GM12878 (cell line): Measurements from ENCODE around the gene KCNMB3. TPM values are rescaled to one million over a fixed set of nuclear protein-coding genes. Genes with fewer than 3 reads are reported as not detected.
A peak's percentile ranks its signal among the peaks of the same experiment; 100 is the strongest.
"Not testable (repeated sequence)": the region's sequence is repeated elsewhere in the genome, so short reads cannot be mapped to it uniquely, and the experiment has no call there.

Experiments used
- ATAC-seq: fragments of 200-7000 bp; cut with Tn5 transposase; 3 replicates; pipeline ENCODE4 v1.9.1; 2020; ENCODE audit warnings: mild to moderate bottlenecking, moderate library complexity
- BruUV-seq: library from RNA; stranded (reverse); fragments of 400-500 nt; replicated peaks from 2 replicates; lab custom pipeline; 2021; lab: Mats Ljungman, UMichigan
- CTCF ChIA-PET: fragments of 300-600 bp; sonication (Branson Sonifier 250); formaldehyde crosslinking; extraction: SDS; loops from one replicate; lab custom pipeline; 2021; ENCODE audit warnings: inconsistent platforms; lab: Yijun Ruan, JAX
- POLR2A ChIA-PET: fragments of 350-600 bp; formaldehyde crosslinking; extraction: SDS; loops from one replicate; lab custom pipeline; 2021; ENCODE audit warnings: inconsistent platforms; lab: Charles Lee
- RAD21 ChIA-PET: fragments of 300-600 bp; sonication (Branson Sonifier 250); formaldehyde crosslinking; loops from one replicate; lab custom pipeline; 2023; ENCODE audit warnings: antibody characterized with exemption; ENCODE audit not compliant: unreplicated experiment; lab: Charles Lee
- SMC1A ChIA-PET: fragments of 300-600 bp; sonication (Branson Sonifier 250); formaldehyde crosslinking; loops from one replicate; lab custom pipeline; 2023; ENCODE audit not compliant: unreplicated experiment, uncharacterized antibody; lab: Charles Lee
- DNase-seq: peaks from one replicate; pipeline ENCODE4 v3.0.0-alpha.2; 2011; ENCODE audit warnings: low read depth, low spot score
- FAIRE-seq: peaks from 3 replicates; lab custom pipeline; 2011; peaks lifted over from hg19 to GRCh38; lab: Jason Lieb, UNC
- H2AFZ ChIP-seq: 2 replicates; pipeline ENCODE4 v1.6.0; 2011; ENCODE audit warnings: low read depth, low read length, control low read depth; ENCODE audit not compliant: control insufficient read depth
- H3K27ac ChIP-seq: 2 replicates; pipeline ENCODE4 v1.5.1; 2011; ENCODE audit warnings: control low read depth; ENCODE audit not compliant: control insufficient read depth, insufficient read depth
- H3K27me3 ChIP-seq, 2 experiments: replicated peaks in 1 of 2; 2 replicates each; pipeline versions ENCODE4 v1.6.0 to v1.6.1; 2011; ENCODE audit warnings: low read length in 1 of 2; ENCODE audit not compliant: control insufficient read depth in 2 of 2, insufficient read depth in 2 of 2
- H3K36me3 ChIP-seq, 2 experiments: 2 replicates each; pipeline ENCODE4 v1.5.1; 2011; ENCODE audit warnings: low read length in 1 of 2; ENCODE audit not compliant: control insufficient read depth in 2 of 2, insufficient read depth in 2 of 2
- H3K4me1 ChIP-seq: 2 replicates; pipeline ENCODE4 v1.6.1; 2011; ENCODE audit warnings: mild to moderate bottlenecking, low read length, moderate library complexity, mixed read lengths; ENCODE audit not compliant: control insufficient read depth, insufficient read depth
- H3K4me2 ChIP-seq: 2 replicates; pipeline ENCODE4 v1.6.0; 2011; ENCODE audit warnings: control low read depth; ENCODE audit not compliant: control insufficient read depth, insufficient read depth
- H3K4me3 ChIP-seq: fragments of 200-600 bp; sonication (generic); 2 replicates; pipeline ENCODE4 v1.5.1; 2016
- H3K79me2 ChIP-seq: 2 replicates; pipeline ENCODE4 v1.6.0; 2011; ENCODE audit warnings: low read length; ENCODE audit not compliant: control insufficient read depth, insufficient read depth
- H3K9ac ChIP-seq: 2 replicates; pipeline ENCODE4 v1.8.0; 2011; ENCODE audit warnings: low read length, control low read depth, mixed read lengths; ENCODE audit not compliant: control insufficient read depth, insufficient read depth
- H3K9me3 ChIP-seq: replicated peaks from 3 replicates; pipeline ENCODE4 v1.5.1; 2011; ENCODE audit warnings: mild to moderate bottlenecking, low read length; ENCODE audit not compliant: control insufficient read depth, insufficient read depth
- H4K20me1 ChIP-seq: 2 replicates; pipeline ENCODE4 v1.6.0; 2011; ENCODE audit not compliant: control insufficient read depth, insufficient read depth
- ATF3 ChIP-seq: IDR thresholded peaks from 2 replicates; pipeline ENCODE4 v1.6.1; 2011; ENCODE audit warnings: low read depth, mild to moderate bottlenecking, low read length, moderate library complexity, borderline replicate concordance; ENCODE audit errors: extremely low read depth
- EED ChIP-seq: sonication (generic); IDR thresholded peaks from 2 replicates; pipeline ENCODE4 v1.6.1; 2016; ENCODE audit warnings: antibody characterized with exemption, low read depth
- MEF2A ChIP-seq: IDR thresholded peaks from 2 replicates; pipeline ENCODE4 v1.6.1; 2011; ENCODE audit warnings: low read depth, mild to moderate bottlenecking, low read length, moderate library complexity; ENCODE audit not compliant: insufficient read depth
- WGBS: methylation state at CpG from one replicate; pipeline ENCODE4 v1.1.6; 2016; ENCODE audit warnings: low lambda C conversion rate; ENCODE audit not compliant: insufficient replicate concordance, insufficient coverage; ENCODE audit errors: missing lambda C conversion rate; 5-methylcytosine and 5-hydroxymethylcytosine counted together
- in situ Hi-C: fragments of 300-500 bp; cut with MboI; formaldehyde crosslinking; loops from 9 replicates; pipeline ENCODE4 v1.14.3; 2018; ENCODE audit warnings: mixed read lengths
- intact Hi-C: fragments of 100-400 bp; cut with micrococcal nuclease; formaldehyde crosslinking; loops from one replicate; pipeline ENCODE4 v1.14.2; 2022; ENCODE audit not compliant: unreplicated experiment
- polyA plus RNA-seq, 11 experiments: library from polyadenylated mRNA; depleted of rRNA in 4 of 11; unstranded in 6 of 11; stranded (reverse) in 5 of 11; fragments of >200 nt; fragmentation: Nextera tagmentation in 4 of 11; fragmentation: Illumina TruSeq in 1 of 11; extraction: Ambion mirVana in 4 of 11; extraction: Trizol in 1 of 11; gene quantifications; 1 replicate in 1 of 11; 2 replicates in 10 of 11; pipeline versions ENCODE4 v1.2.1 to v1.2.3, GENCODE V29; 2011 to 2016; ENCODE audit warnings: inconsistent platforms in 2 of 11, missing spikeins in 2 of 11, low read depth in 1 of 11
- total RNA-seq, 4 experiments: library from RNA; depleted of rRNA in 3 of 4; stranded (reverse); fragments of >200 nt in 3 of 4; fragmentation: Illumina TruSeq in 1 of 4; extraction: Trizol in 1 of 4; gene quantifications; 2 replicates each; pipeline versions ENCODE4 v1.2.1 to v1.2.3, GENCODE V29; 2013 to 2021

The KCNMB3 gene
- total and polyA plus RNA-seq, 10 of the 15 experiments (the other 5 are each of a cell fraction or from before 2014, with no cell fraction given): 0.20 to 4.6 (median 2.2) TPM

GRCh38 chr3:179260949-179261765 is 10.2 kb upstream of the KCNMB3 start (continued):
- no peak for TF ChIP-seq ATF3
- no peak for TF ChIP-seq MEF2A
- no peak for TF ChIP-seq EED
- TF ChIP-seq, all 136 proteins: peak for 28

GRCh38 chr3:179259959-179260756 is 9.2 kb upstream of the KCNMB3 start:
- RAD21 ChIA-PET, H3K79me2 ChIP-seq, H4K20me1 ChIP-seq, H3K9me3 ChIP-seq, H3K27ac ChIP-seq, POLR2A ChIA-PET, H3K27me3 ChIP-seq, H3K36me3 ChIP-seq, H2AFZ ChIP-seq, H3K9ac ChIP-seq, DNase-seq, H3K4me1 ChIP-seq, FAIRE-seq, in situ Hi-C loops, ATAC-seq: not testable (repeated sequence)
- SMC1A ChIA-PET: interaction anchor here (1.2 kb wide), 2 partner anchors 11 to 66 kb away, joined by 3 read pairs; no protein-coding TSS in a partner anchor
- CTCF ChIA-PET: interaction anchor here (1.0 to 1.8 kb wide), 2 partner anchors 167 to 191 kb away, joined by 3 to 7 read pairs; no protein-coding TSS in a partner anchor
- peak overlapping the region; percentile 62 for H3K4me2 ChIP-seq
- H3K4me3 ChIP-seq: peak overlapping the region; percentile 88; the same call in 1 of the 2 replicates
- WGBS: 88% methylated on average over 9 of the region's 9 CpGs
- intact Hi-C loops: loop anchor here (5.0 kb wide), 3 partner anchors 57 to 243 kb away; partner anchors contain the start of gene PIK3CA
- TSS peak; percentile 78 for BruUV-seq
